AG08396 (cell line): ENCODE measurements around the gene TUBGCP4.
"Not testable (repeated sequence)": the region's sequence is repeated elsewhere in the genome, so short reads cannot be mapped to it uniquely, and the experiment has no call there.

Experiments
- DNase-seq: peaks from one replicate; pipeline ENCODE4 v3.0.0; 2012; ENCODE audit warnings: low spot score, mixed read lengths

Gene TUBGCP4

GRCh38 chr15:43370975-43371974 lies at the start of gene TUBGCP4, which contains the start of gene ZSCAN29:
TUBGCP4 (plus strand) TSS chr15:43371101; CDS start chr15:43371355, 254 bp downstream.
ZSCAN29 (minus strand) TSS chr15:43371043; CDS start chr15:43369913, 1,130 bp downstream.
- DNase-seq = peak; percentile 98

- DNase-seq = no peak
Observed at GRCh38 chr15:43325039-43325684, 45.7 kb upstream of the TUBGCP4 start.

- DNase-seq = no peak
Observed at GRCh38 chr15:43329217-43329959, 41.5 kb upstream of the TUBGCP4 start.

- DNase-seq = peak; percentile 93
Observed at GRCh38 chr15:43329960-43330779, 40.7 kb upstream of the TUBGCP4 start, which contains the start of gene LCMT2. LCMT2 (minus strand) TSS chr15:43330573; CDS start chr15:43330489, 84 bp downstream.

- DNase-seq = no peak
Observed at GRCh38 chr15:43330780-43331087, 40.2 kb upstream of the TUBGCP4 start.

GRCh38 chr15:43346305-43346704 lies 24.6 kb upstream of the TUBGCP4 start:
- no peak for DNase-seq

GRCh38 chr15:43347114-43347513 lies 23.8 kb upstream of the TUBGCP4 start:
- DNase-seq = no peak

- no peak for DNase-seq
Observed at GRCh38 chr15:43352693-43353382, 18.1 kb upstream of the TUBGCP4 start.

- no peak for DNase-seq
Observed at GRCh38 chr15:43360821-43361220, 10.1 kb upstream of the TUBGCP4 start.

- no peak for DNase-seq
Observed at GRCh38 chr15:43361313-43361903, 9.5 kb upstream of the TUBGCP4 start.

- DNase-seq = peak; percentile 49
Observed at GRCh38 chr15:43370310-43370974, 459 bp upstream of the TUBGCP4 start.

- DNase-seq = peak; percentile 37
Observed at GRCh38 chr15:43376017-43376705, 5.3 kb downstream of the TUBGCP4 start.

GRCh38 chr15:43378601-43379000 lies 7.7 kb downstream of the TUBGCP4 start:
- no peak for DNase-seq

- DNase-seq = no peak
Observed at GRCh38 chr15:43382310-43382709, 11.4 kb downstream of the TUBGCP4 start.

- DNase-seq = peak; percentile 56
Observed at GRCh38 chr15:43383070-43383469, 12.2 kb downstream of the TUBGCP4 start.

- DNase-seq = no peak
Observed at GRCh38 chr15:43390723-43391122, 19.8 kb downstream of the TUBGCP4 start.

- not testable (repeated sequence) for DNase-seq
Observed at GRCh38 chr15:43393592-43393991, 22.7 kb downstream of the TUBGCP4 start.

- DNase-seq = no peak
Observed at GRCh38 chr15:43402255-43402654, 31.4 kb downstream of the TUBGCP4 start.

GRCh38 chr15:43403616-43404015 lies 32.7 kb downstream of the TUBGCP4 start:
- no peak for DNase-seq
